Esophagus squamous epithelium (tissue), 5 donors: ENCODE results near the gene RWDD1. TPM values are rescaled to one million over a fixed set of nuclear protein-coding genes. Genes with fewer than 3 reads are reported as not detected.

ENCODE experiments used
- DNase-seq: peaks from one replicate; lab custom pipeline; 2025; lab: John Stamatoyannopoulos, UW
- H3K27ac ChIP-seq, 4 donors: fragments of 200-600 bp; sonication (generic); one replicate each; pipeline ENCODE4 v1.5.1; 2016 to 2019; ENCODE audit warnings: mild to moderate bottlenecking in 1 of 4
- H3K27me3 ChIP-seq, 4 donors: fragments of 200-600 bp; sonication (generic); 1 replicate in 3 of 4; 2 replicates in 1 of 4; pipeline versions ENCODE4 v1.5.1 to v1.6.0; 2017 to 2021; ENCODE audit warnings: antibody characterized with exemption in 1 of 4
- H3K36me3 ChIP-seq, 3 donors: fragments of 200-600 bp; sonication (generic); one replicate each; pipeline ENCODE4 v1.5.1; 2016 to 2019
- H3K4me1 ChIP-seq, 3 donors: fragments of 200-600 bp; sonication (generic); one replicate each; pipeline ENCODE4 v1.5.1; 2017 to 2019
- H3K4me3 ChIP-seq, 4 donors: fragments of 200-600 bp; sonication (generic); 1 replicate in 3 of 4; 2 replicates in 1 of 4; pipeline ENCODE4 v1.5.1; 2016 to 2019; ENCODE audit warnings: mild to moderate bottlenecking in 2 of 4, moderate library complexity in 1 of 4
- H3K9me3 ChIP-seq, 3 donors: fragments of 200-600 bp; sonication (generic); one replicate each; pipeline ENCODE4 v1.5.1; 2016 to 2019
- CTCF ChIP-seq, 6 experiments: fragments of 450-650 bp in 4 of 6; fragments of 200-600 bp in 2 of 6; sonication (generic) in 2 of 6; IDR thresholded peaks; one replicate each; pipeline ENCODE4 v1.5.1; 2016 to 2019; ENCODE audit warnings: antibody characterized with exemption in 6 of 6, mild to moderate bottlenecking in 4 of 6, moderate library complexity in 4 of 6
- POLR2A ChIP-seq, 4 donors: fragments of 450-650 bp; IDR thresholded peaks; one replicate each; pipeline ENCODE4 v1.6.1; 2017; ENCODE audit warnings: antibody characterized with exemption in 4 of 4, mild to moderate bottlenecking in 4 of 4, moderate library complexity in 3 of 4
- WGBS, 2 donors: methylation state at CpG; one replicate each; pipeline ENCODE4 v1.1.5; 2018; 5-methylcytosine and 5-hydroxymethylcytosine counted together
- intact Hi-C: fragments of 100-400 bp; cut with DNase I; formaldehyde crosslinking; loops from one replicate; pipeline ENCODE4 v1.15.0; 2022
- total RNA-seq, 4 donors: library from RNA; depleted of rRNA; stranded (reverse); fragments of >200 nt; gene quantifications; one replicate each; pipeline ENCODE4 v1.1.0, GENCODE V29; 2016
- donor health status: DM: yes; HTN: yes; CAD: no.

RWDD1 gene
- total RNA-seq, 4 donors from 2014 or later, result 13.4 to 44.3 (median 29.9) TPM

- no peak for DNase-seq
- 70 to 76% methylated on average over 5 of the region's 5 CpGs for WGBS, 2 donors
- H3K4me1 ChIP-seq, result no peaks in the 10 kb centered on the region
- TF ChIP-seq POLR2A (IDR thresholded peaks at IDR 0.05), result no peak
- TF ChIP-seq CTCF (IDR thresholded peaks at IDR 0.05), result no peak
- H3K27me3 ChIP-seq, result no peaks in the 10 kb centered on the region
- intact Hi-C loops, result no loop called here
- no peaks in the 10 kb centered on the region for H3K9me3 ChIP-seq
- no peak overlapping the region for H3K27ac ChIP-seq
- H3K4me3 ChIP-seq, result no peak overlapping the region
- H3K36me3 ChIP-seq, result peaks cover 0 to 36% (median 0%) of the 10 kb centered on the region in 3 donors
Measured at GRCh38 chr6:116631379-116631990, 60.2 kb downstream of the RWDD1 start.

- DNase-seq, result no peak
- no peak overlapping the region for H3K27ac ChIP-seq
- WGBS, 2 donors, result 76 to 92% methylated on average over 2 of the region's 2 CpGs
- H3K36me3 ChIP-seq, result peaks cover 0 to 38% (median 0%) of the 10 kb centered on the region in 3 donors
- no peaks in the 10 kb centered on the region for H3K27me3 ChIP-seq
- intact Hi-C loops, result no loop called here
- H3K9me3 ChIP-seq, result no peaks in the 10 kb centered on the region
- no peak overlapping the region for H3K4me3 ChIP-seq
- H3K4me1 ChIP-seq, result no peaks in the 10 kb centered on the region
- TF ChIP-seq POLR2A (IDR thresholded peaks at IDR 0.05) (no peak), CTCF (IDR thresholded peaks at IDR 0.05) (peak in 2 of 6 experiments; percentile 7 to 23)
Measured at GRCh38 chr6:116633685-116634084, 62.4 kb downstream of the RWDD1 start.

Other genes starting within 250 kb of the RWDD1 start
- gene DSE, start 200.6 kb upstream of the RWDD1 start, total RNA-seq, result 10 to 100 TPM; 11.6 to 36.4 (median 33.3) TPM
- 1 to 10 TPM; 1.4 to 7.8 (median 3.6) TPM for gene CALHM6, start 110.1 kb upstream of the RWDD1 start, total RNA-seq
- 1 to 10 TPM in 1 of 4 donors, under 1 TPM in 3; 0.04 to 1.7 (median 0.56) TPM for gene CALHM5, start 59.9 kb upstream of the RWDD1 start, total RNA-seq
- not detected for gene TRAPPC3L, start 25.8 kb upstream of the RWDD1 start, total RNA-seq
- not detected for gene CALHM4, start 17.8 kb upstream of the RWDD1 start, total RNA-seq
- under 1 TPM in 2 of 4 donors, not detected in 2; 0.09 to 0.19 TPM for gene RSPH4A, start 45.0 kb downstream of the RWDD1 start, total RNA-seq
- 10 to 100 TPM in 1 of 4 donors, 1 to 10 TPM in 3; 8.3 to 10.2 (median 9.8) TPM for gene ZUP1, start 97.3 kb downstream of the RWDD1 start, total RNA-seq
- gene KPNA5, start 109.7 kb downstream of the RWDD1 start, total RNA-seq, result 1 to 10 TPM; 1.1 to 8.2 (median 3.2) TPM
- 1 to 10 TPM in 3 of 4 donors, under 1 TPM in 1; 0.61 to 6.5 (median 3.1) TPM for gene FAM162B, start 194.2 kb downstream of the RWDD1 start, total RNA-seq